GM23338 (cell line): Measurements from ENCODE around the gene ARL10. TPM values are rescaled to one million over a fixed set of nuclear protein-coding genes. Genes with fewer than 3 reads are reported as not detected.

Source experiments
- ATAC-seq: fragments of 200-7000 bp; cut with Tn5 transposase; 3 replicates; pipeline ENCODE4 v1.9.1; 2020
- DNase-seq: peaks from one replicate; pipeline ENCODE4 v3.0.0-alpha.2; 2015; ENCODE audit warnings: low spot score
- H2AFZ ChIP-seq: fragments of 200-600 bp; sonication (generic); 2 replicates; pipeline ENCODE4 v1.8.0; 2016; ENCODE audit warnings: antibody characterized with exemption, mild to moderate bottlenecking, moderate library complexity
- H3F3A ChIP-seq: fragments of 200-600 bp; sonication (generic); replicated peaks from 2 replicates; pipeline ENCODE4 v1.8.0; 2017; ENCODE audit warnings: antibody characterized with exemption, mixed run types, low read depth
- H3K27ac ChIP-seq: fragments of 200-600 bp; sonication (generic); 2 replicates; pipeline ENCODE4 v1.6.1; 2016; ENCODE audit warnings: low read depth
- H3K27me3 ChIP-seq: fragments of 200-600 bp; sonication (generic); 2 replicates; pipeline ENCODE4 v1.8.0; 2016; ENCODE audit warnings: mild to moderate bottlenecking, mixed run types, moderate library complexity; ENCODE audit not compliant: insufficient read depth
- H3K36me3 ChIP-seq: fragments of 200-600 bp; sonication (generic); 2 replicates; pipeline ENCODE4 v1.8.0; 2016; ENCODE audit warnings: mild to moderate bottlenecking; ENCODE audit not compliant: insufficient read depth
- H3K4me1 ChIP-seq: fragments of 200-600 bp; sonication (generic); 2 replicates; pipeline ENCODE4 v1.8.0; 2016; ENCODE audit warnings: mild to moderate bottlenecking, moderate library complexity; ENCODE audit not compliant: insufficient read depth
- H3K4me2 ChIP-seq: fragments of 200-600 bp; sonication (generic); 2 replicates; pipeline ENCODE4 v1.7.1; 2017; ENCODE audit warnings: mixed run types
- H3K4me3 ChIP-seq: fragments of 200-600 bp; sonication (generic); 2 replicates; pipeline ENCODE4 v1.6.1; 2016; ENCODE audit warnings: mixed run types
- H3K79me2 ChIP-seq: fragments of 200-600 bp; sonication (generic); replicated peaks from 2 replicates; pipeline ENCODE4 v1.8.0; 2017; ENCODE audit warnings: mild to moderate bottlenecking; ENCODE audit not compliant: insufficient read depth
- H3K9me2 ChIP-seq: fragments of 200-600 bp; sonication (generic); 2 replicates; pipeline ENCODE4 v1.8.0; 2017; ENCODE audit not compliant: insufficient read depth
- H4K20me1 ChIP-seq: fragments of 200-600 bp; sonication (generic); replicated peaks from 2 replicates; pipeline ENCODE4 v1.8.0; 2017; ENCODE audit warnings: mild to moderate bottlenecking; ENCODE audit not compliant: insufficient read depth
- H3K27ac Mint-ChIP-seq: 2 replicates; pipeline ENCODE4 v1.8.0; 2020; ENCODE audit warnings: inconsistent platforms, mild to moderate bottlenecking, moderate library complexity, mixed read lengths
- H3K27me3 Mint-ChIP-seq: 3 replicates; pipeline ENCODE4 v1.8.0; 2022; ENCODE audit warnings: low read depth, mild to moderate bottlenecking, moderate library complexity, mixed read lengths, inconsistent platforms; ENCODE audit not compliant: insufficient read depth, poor library complexity
- H3K36me3 Mint-ChIP-seq: 3 replicates; pipeline ENCODE4 v1.8.0; 2021; ENCODE audit warnings: low read depth, mild to moderate bottlenecking, inconsistent platforms, moderate library complexity, mixed read lengths
- H3K4me1 Mint-ChIP-seq: 3 replicates; pipeline ENCODE4 v1.8.0; 2020; ENCODE audit warnings: mild to moderate bottlenecking, inconsistent platforms, mixed read lengths
- H3K4me3 Mint-ChIP-seq: 3 replicates; pipeline ENCODE4 v1.8.0; 2021; ENCODE audit warnings: moderate library complexity, mild to moderate bottlenecking, inconsistent platforms, mixed read lengths
- H3K9me3 Mint-ChIP-seq: 3 replicates; pipeline ENCODE4 v1.8.0; 2020; ENCODE audit warnings: moderate library complexity, mild to moderate bottlenecking, inconsistent platforms, mixed read lengths
- CREB1 ChIP-seq: fragments of 250-450 bp; sonication (Bioruptor Pico); IDR thresholded peaks from 2 replicates; pipeline ENCODE4 v1.5.0; 2020; ENCODE audit warnings: low read depth, mild to moderate bottlenecking, moderate library complexity
- ETS1 ChIP-seq: IDR thresholded peaks from 2 replicates; pipeline ENCODE4 v1.6.1; 2016; ENCODE audit warnings: antibody characterized with exemption
- EZH2 ChIP-seq: fragments of 200-600 bp; sonication (generic); IDR thresholded peaks from one replicate; pipeline ENCODE4 v1.8.0; 2017; ENCODE audit warnings: antibody characterized with exemption, mild to moderate bottlenecking, low read depth; ENCODE audit not compliant: unreplicated experiment
- EZH2phosphoT487 ChIP-seq: fragments of 200-600 bp; sonication (generic); IDR thresholded peaks from one replicate; pipeline ENCODE4 v1.8.1; 2018; ENCODE audit warnings: antibody characterized with exemption; ENCODE audit not compliant: unreplicated experiment
- JUNB ChIP-seq: IDR thresholded peaks from one replicate; pipeline ENCODE4 v1.6.1; 2016; ENCODE audit warnings: antibody characterized with exemption; ENCODE audit not compliant: unreplicated experiment
- POLR2AphosphoS5 ChIP-seq: IDR thresholded peaks from 2 replicates; pipeline ENCODE4 v1.6.1; 2016; ENCODE audit warnings: antibody characterized with exemption, low read depth
- ZNF114 ChIP-seq: fragments of 250-450 bp; sonication (Bioruptor Pico); IDR thresholded peaks from 2 replicates; pipeline ENCODE4 v1.5.0; 2020; ENCODE audit warnings: mild to moderate bottlenecking, moderate library complexity
- ZNF331 ChIP-seq: fragments of 250-450 bp; sonication (Bioruptor Pico); IDR thresholded peaks from 2 replicates; pipeline ENCODE4 v1.5.0; 2020; ENCODE audit warnings: low read depth, mild to moderate bottlenecking, moderate library complexity
- polyA plus RNA-seq: library from polyadenylated mRNA; unstranded; fragments of >200 nt; fragmentation: Nextera tagmentation; extraction: Ambion mirVana; gene quantifications from 2 replicates; pipeline ENCODE4 v1.2.1, GENCODE V29; 2016
- total RNA-seq: library from RNA; depleted of rRNA; stranded (reverse); fragments of >200 nt; shearing (Covaris generic); gene quantifications from 2 replicates; pipeline ENCODE4 v1.2.3, GENCODE V29; 2014
- TF ChIP-seq, protein P1 (sequence below), 2 experiments: fragments of 200-600 bp in 1 of 2; sonication (generic) in 1 of 2; conservative IDR thresholded peaks; 2 replicates each; pipeline versions ENCODE4 v1.5.1 to v1.6.1; 2016 to 2017; ENCODE audit warnings: antibody characterized with exemption in 2 of 2, low read depth in 2 of 2, mild to moderate bottlenecking in 2 of 2, moderate library complexity in 1 of 2
- TF ChIP-seq, protein P2 (sequence below): IDR thresholded peaks from one replicate; pipeline ENCODE4 v1.6.1; 2018; ENCODE audit warnings: antibody characterized with exemption; ENCODE audit not compliant: unreplicated experiment

Gene ARL10
- total and polyA plus RNA-seq, 2 experiments from 2014 or later = 2.5 to 7.9 TPM

- TF ChIP-seq ETS1 (no peak), POLR2AphosphoS5 (no peak), EZH2 (no peak), JUNB (no peak)
- TF ChIP-seq, protein P1, sequence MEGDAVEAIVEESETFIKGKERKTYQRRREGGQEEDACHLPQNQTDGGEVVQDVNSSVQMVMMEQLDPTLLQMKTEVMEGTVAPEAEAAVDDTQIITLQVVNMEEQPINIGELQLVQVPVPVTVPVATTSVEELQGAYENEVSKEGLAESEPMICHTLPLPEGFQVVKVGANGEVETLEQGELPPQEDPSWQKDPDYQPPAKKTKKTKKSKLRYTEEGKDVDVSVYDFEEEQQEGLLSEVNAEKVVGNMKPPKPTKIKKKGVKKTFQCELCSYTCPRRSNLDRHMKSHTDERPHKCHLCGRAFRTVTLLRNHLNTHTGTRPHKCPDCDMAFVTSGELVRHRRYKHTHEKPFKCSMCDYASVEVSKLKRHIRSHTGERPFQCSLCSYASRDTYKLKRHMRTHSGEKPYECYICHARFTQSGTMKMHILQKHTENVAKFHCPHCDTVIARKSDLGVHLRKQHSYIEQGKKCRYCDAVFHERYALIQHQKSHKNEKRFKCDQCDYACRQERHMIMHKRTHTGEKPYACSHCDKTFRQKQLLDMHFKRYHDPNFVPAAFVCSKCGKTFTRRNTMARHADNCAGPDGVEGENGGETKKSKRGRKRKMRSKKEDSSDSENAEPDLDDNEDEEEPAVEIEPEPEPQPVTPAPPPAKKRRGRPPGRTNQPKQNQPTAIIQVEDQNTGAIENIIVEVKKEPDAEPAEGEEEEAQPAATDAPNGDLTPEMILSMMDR (conservative IDR thresholded peaks at IDR 0.05; ENCODE audit: low read depth in 2 of 2) = no peak
Measured at GRCh38 chr5:176356179-176356566, 9.1 kb upstream of the ARL10 start (continued).

GRCh38 chr5:176359658-176360057, 5.6 kb upstream of the ARL10 start:
- H3K4me2 ChIP-seq = no peak overlapping the region
- H3K36me3 Mint-ChIP-seq = peaks cover 34% of the 10 kb centered on the region
- TF ChIP-seq ETS1 = no peak
- no peak for TF ChIP-seq ZNF331
- TF ChIP-seq EZH2 = no peak
- no peak for TF ChIP-seq EZH2phosphoT487
- TF ChIP-seq, protein P2, sequence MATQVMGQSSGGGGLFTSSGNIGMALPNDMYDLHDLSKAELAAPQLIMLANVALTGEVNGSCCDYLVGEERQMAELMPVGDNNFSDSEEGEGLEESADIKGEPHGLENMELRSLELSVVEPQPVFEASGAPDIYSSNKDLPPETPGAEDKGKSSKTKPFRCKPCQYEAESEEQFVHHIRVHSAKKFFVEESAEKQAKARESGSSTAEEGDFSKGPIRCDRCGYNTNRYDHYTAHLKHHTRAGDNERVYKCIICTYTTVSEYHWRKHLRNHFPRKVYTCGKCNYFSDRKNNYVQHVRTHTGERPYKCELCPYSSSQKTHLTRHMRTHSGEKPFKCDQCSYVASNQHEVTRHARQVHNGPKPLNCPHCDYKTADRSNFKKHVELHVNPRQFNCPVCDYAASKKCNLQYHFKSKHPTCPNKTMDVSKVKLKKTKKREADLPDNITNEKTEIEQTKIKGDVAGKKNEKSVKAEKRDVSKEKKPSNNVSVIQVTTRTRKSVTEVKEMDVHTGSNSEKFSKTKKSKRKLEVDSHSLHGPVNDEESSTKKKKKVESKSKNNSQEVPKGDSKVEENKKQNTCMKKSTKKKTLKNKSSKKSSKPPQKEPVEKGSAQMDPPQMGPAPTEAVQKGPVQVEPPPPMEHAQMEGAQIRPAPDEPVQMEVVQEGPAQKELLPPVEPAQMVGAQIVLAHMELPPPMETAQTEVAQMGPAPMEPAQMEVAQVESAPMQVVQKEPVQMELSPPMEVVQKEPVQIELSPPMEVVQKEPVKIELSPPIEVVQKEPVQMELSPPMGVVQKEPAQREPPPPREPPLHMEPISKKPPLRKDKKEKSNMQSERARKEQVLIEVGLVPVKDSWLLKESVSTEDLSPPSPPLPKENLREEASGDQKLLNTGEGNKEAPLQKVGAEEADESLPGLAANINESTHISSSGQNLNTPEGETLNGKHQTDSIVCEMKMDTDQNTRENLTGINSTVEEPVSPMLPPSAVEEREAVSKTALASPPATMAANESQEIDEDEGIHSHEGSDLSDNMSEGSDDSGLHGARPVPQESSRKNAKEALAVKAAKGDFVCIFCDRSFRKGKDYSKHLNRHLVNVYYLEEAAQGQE = no peak
- TF ChIP-seq CREB1 (CRISPR knock-in tag) = no peak
- no peak for TF ChIP-seq ZNF114
- TF ChIP-seq JUNB = no peak
- no peak for ATAC-seq
- no peaks in the 10 kb centered on the region for H3K9me3 Mint-ChIP-seq
- no peak overlapping the region; the same call in 1 of the 2 replicates for H3K4me3 ChIP-seq
- no peak for DNase-seq
- H3K27ac Mint-ChIP-seq = peak overlapping the region; percentile 39; the same call in 1 of the 2 replicates
- H3K27ac ChIP-seq = no peak overlapping the region
- H3K9me2 ChIP-seq = no peaks in the 10 kb centered on the region
- peak overlapping the region; percentile 68 for H3K4me3 Mint-ChIP-seq
- H4K20me1 ChIP-seq = peaks cover 26% of the 10 kb centered on the region
- H3F3A ChIP-seq = no peaks in the 10 kb centered on the region
- H3K4me1 ChIP-seq = no peaks in the 10 kb centered on the region; the same call in 1 of the 2 replicates
- peaks cover 27% of the 10 kb centered on the region for H3K27me3 ChIP-seq
- H2AFZ ChIP-seq = no peak overlapping the region
- peaks cover 28% of the 10 kb centered on the region for H3K27me3 Mint-ChIP-seq
- H3K36me3 ChIP-seq = peaks cover 14% of the 10 kb centered on the region
- H3K4me1 Mint-ChIP-seq = peaks cover 6% of the 10 kb centered on the region
- H3K79me2 ChIP-seq = peaks cover 64% of the 10 kb centered on the region
